HS-5 (cell line): Measurements from ENCODE around the gene MARCHF10.
"Not testable (repeated sequence)": the region's sequence is repeated elsewhere in the genome, so short reads cannot be mapped to it uniquely, and the experiment has no call there.

Experiments
- DNase-seq: peaks from one replicate; pipeline ENCODE4 v3.0.0-alpha.2; 2012; ENCODE audit warnings: low read depth

Gene MARCHF10

GRCh38 chr17:62807812-62808575 is at the start of gene MARCHF10:
TSS of gene MARCHF10 (minus strand) at chr17:62808314. CDS start at chr17:62801735, 6,579 bp downstream.
- DNase-seq = no peak

- DNase-seq = no peak
Observed at GRCh38 chr17:62857526-62857925, 49.4 kb upstream of the MARCHF10 start.

- no peak for DNase-seq
Observed at GRCh38 chr17:62856594-62856993, 48.5 kb upstream of the MARCHF10 start.

GRCh38 chr17:62855156-62855555 is 47.0 kb upstream of the MARCHF10 start:
- no peak for DNase-seq

- no peak for DNase-seq
Observed at GRCh38 chr17:62854098-62854680, 46.1 kb upstream of the MARCHF10 start.

- no peak for DNase-seq
Observed at GRCh38 chr17:62852195-62852594, 44.1 kb upstream of the MARCHF10 start.

- DNase-seq = not testable (repeated sequence)
Observed at GRCh38 chr17:62849591-62850415, 41.7 kb upstream of the MARCHF10 start.

GRCh38 chr17:62848334-62848733 is 40.2 kb upstream of the MARCHF10 start:
- no peak for DNase-seq

- DNase-seq = no peak
Observed at GRCh38 chr17:62847426-62847825, 39.3 kb upstream of the MARCHF10 start.

GRCh38 chr17:62840871-62841270 is 32.8 kb upstream of the MARCHF10 start:
- no peak for DNase-seq

- DNase-seq = not testable (repeated sequence)
Observed at GRCh38 chr17:62833816-62834215, 25.7 kb upstream of the MARCHF10 start.

- no peak for DNase-seq
Observed at GRCh38 chr17:62832405-62832804, 24.3 kb upstream of the MARCHF10 start.

- not testable (repeated sequence) for DNase-seq
Observed at GRCh38 chr17:62831066-62831465, 23.0 kb upstream of the MARCHF10 start.

- no peak for DNase-seq
Observed at GRCh38 chr17:62827746-62828485, 19.8 kb upstream of the MARCHF10 start.

- DNase-seq = no peak
Observed at GRCh38 chr17:62826956-62827355, 18.8 kb upstream of the MARCHF10 start.

GRCh38 chr17:62825182-62825581 is 17.1 kb upstream of the MARCHF10 start:
- no peak for DNase-seq

- peak; percentile 96 for DNase-seq
Observed at GRCh38 chr17:62824290-62825131, 16.4 kb upstream of the MARCHF10 start.

GRCh38 chr17:62823111-62823893 is 15.2 kb upstream of the MARCHF10 start:
- no peak for DNase-seq

GRCh38 chr17:62822080-62822904 is 14.2 kb upstream of the MARCHF10 start:
- no peak for DNase-seq
